Sciatic nerve (tissue), 2 donors: ENCODE results near the gene SERPINB7. TPM values are rescaled to one million over a fixed set of nuclear protein-coding genes. Genes with fewer than 3 reads are reported as not detected.
"Not testable (repeated sequence)": the region's sequence is repeated elsewhere in the genome, so short reads cannot be mapped to it uniquely, and the experiment has no call there.

Experiments
- ATAC-seq: fragments of 200-7000 bp; cut with Tn5 transposase; one replicate; pipeline ENCODE4 v1.9.1; 2020; ENCODE audit warnings: mild to moderate bottlenecking, moderate library complexity
- DNase-seq: peaks from one replicate; pipeline ENCODE4 v3.0.0-alpha.2; 2020; ENCODE audit warnings: low spot score
- intact Hi-C: fragments of 100-400 bp; cut with DNase I; formaldehyde crosslinking; loops from one replicate; pipeline ENCODE4 v1.14.2; 2022
- total RNA-seq: library from RNA; stranded (reverse); fragmentation: NEBNext Ultra II Directional; extraction: Animal tissue kit (Norgen Biotek cat#: 25700); gene quantifications from one replicate; pipeline ENCODE4 v1.2.1, GENCODE V29; 2021
- donor health status: DM: no; HTN: no; CAD: no.
- donor health status: DM: no; HTN: no; CAD: no.

The SERPINB7 gene, protein sequence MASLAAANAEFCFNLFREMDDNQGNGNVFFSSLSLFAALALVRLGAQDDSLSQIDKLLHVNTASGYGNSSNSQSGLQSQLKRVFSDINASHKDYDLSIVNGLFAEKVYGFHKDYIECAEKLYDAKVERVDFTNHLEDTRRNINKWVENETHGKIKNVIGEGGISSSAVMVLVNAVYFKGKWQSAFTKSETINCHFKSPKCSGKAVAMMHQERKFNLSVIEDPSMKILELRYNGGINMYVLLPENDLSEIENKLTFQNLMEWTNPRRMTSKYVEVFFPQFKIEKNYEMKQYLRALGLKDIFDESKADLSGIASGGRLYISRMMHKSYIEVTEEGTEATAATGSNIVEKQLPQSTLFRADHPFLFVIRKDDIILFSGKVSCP
- 0.53 TPM for total RNA-seq

DNA sequence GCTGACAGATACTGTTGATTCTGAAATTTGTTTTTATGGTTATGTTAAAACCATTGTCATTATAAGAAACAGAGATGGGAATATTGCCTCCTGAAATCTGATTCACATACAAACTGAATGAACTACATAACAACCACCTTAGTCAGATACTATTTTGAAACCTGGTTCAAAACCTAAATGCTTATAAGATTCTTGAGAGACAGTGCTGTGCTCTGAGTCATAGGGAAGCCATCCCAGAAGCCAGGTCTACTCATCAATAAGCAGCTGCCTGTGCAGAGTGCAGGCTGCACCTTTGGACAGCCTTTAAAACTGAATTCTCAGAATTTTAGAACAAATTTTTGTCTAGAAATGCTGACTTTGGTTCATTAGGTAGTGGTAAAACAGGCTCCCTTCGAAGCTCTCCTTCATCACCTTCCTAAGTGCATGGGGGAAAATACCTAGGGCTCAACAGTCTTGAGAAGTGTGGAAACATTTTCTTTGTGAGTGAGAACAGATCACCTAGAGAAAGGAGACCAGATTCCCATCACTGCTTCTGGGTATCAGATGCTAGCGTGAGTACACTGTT, at the start of gene SERPINB7:
SERPINB7 (plus strand) TSS at position 253 of the 565 bp plus-strand sequence. CDS start 6,955 bp downstream, outside the sequence.
- intact Hi-C loops: no loop called here
- no peak for ATAC-seq
- no peak for DNase-seq

DNA sequence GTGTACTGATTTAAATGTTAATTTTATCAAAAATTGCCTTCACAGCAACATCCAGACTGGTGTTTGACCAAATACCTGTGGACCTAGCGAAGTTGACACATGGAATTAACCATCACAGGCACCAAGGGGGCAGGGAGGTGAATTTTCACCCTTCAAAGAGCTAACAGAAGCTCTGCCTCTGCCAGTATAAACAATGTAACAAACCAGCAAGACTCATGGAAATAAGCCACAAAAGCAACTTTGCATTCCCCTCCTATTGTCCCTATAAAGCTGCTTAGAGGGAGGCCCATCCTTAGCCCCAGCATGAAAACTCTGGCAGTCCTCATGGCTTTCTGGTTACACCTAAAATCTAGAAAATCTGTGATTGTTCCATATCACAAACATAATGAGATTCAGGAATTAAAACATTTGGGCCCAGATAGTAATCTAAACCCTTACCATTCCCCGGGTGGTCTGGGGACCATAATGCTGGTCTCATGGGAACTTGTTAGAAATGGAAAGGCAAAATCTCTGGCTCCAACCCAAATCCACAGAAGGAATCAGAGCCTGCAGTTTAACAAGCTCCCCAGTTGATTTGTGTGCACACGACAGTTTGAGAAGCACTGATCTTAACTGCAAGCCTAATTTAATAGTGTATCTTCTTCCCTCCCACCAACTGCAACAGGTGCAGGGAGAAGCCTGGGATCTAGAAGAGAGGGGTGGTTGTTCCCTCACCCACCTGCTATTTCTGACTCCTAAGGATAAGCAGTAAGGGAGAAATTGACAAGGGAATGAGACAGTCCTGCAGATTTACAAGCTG, 49.3 kb upstream of the SERPINB7 start:
- intact Hi-C loops: no loop called here
- ATAC-seq (no peak), DNase-seq (no peak)

DNA sequence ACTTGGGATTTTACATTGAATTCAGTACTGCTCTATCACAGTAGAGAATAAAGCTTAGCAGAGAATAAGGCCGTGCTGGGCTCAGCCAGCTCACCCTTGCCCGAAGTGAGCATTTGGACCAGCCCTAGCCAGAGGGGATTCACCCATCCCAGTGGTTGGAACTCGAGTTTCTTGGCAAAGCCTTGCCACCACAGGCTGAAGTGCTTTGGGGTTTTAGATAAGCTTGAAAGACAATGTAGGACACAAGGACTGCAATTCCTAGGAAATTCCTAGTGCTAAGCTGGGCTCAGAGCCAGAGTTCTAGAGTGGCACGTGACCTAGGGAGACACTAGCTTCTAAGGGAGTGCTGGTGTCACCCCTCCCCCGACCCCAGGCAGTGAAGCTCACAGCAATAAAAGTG, 44.4 kb upstream of the SERPINB7 start:
- no peak for ATAC-seq
- no peak for DNase-seq
- intact Hi-C loops: no loop called here

DNA sequence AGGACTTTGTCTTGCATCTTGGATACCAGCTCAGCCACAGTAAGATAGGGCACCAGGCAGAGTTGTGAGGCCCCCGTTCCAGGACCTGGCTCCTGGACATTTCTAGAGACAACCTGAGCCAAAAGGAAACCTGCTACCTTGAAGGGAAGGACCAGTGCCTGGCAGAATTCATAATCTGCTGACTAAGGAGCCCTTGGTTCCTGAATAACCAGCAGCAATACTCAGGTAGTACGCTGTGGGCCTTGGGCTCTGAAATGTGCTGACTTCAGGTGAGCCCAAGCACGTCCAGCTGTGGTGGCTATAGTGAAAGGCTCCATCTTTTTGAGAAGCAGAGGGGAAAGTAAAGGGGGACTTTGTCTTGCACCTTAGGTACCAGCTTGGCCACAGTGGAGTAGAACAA, 44.0 kb upstream of the SERPINB7 start:
- intact Hi-C loops: no loop called here
- ATAC-seq: no peak

DNA sequence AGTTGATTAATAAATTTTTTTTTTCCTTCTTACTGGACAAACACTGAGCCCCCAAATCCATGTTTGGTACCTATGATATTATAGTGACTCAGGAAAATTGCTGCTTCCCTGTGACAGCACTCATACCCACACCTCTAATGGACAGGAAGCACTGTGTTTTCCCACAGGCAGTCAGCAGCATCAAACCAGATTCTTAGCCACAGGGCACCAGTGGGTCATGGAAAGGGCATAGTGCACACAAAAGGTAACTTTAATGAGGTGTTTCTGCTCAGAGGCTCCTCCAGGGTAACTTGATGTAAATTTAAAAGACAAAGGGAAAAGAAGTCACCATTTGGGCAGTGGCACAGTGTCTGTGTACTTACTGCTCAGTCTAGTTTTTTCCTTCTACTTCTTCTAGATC, 38.3 kb upstream of the SERPINB7 start:
- no peak for ATAC-seq
- intact Hi-C loops: no loop called here

More for the DNA sequence above, 44.0 kb upstream of the SERPINB7 start:
- no peak for DNase-seq

DNA sequence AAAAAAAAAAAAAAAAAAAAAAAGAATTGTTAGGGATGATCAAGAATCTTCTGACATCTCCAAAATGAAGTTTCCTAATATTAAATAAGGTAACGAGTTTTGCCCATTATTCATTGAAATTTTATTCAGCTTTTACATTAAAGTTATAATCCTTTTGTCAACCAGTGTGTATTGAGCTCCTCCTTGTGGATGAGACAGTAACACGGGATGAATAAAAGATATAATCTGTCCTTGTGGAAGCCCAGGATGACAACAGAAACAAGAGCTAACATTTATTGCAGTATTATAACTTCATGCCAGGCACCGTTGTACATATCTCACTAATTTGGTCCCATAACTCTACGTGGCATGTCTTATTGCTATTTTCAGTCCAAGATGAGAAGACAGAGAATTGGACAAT, 33.4 kb upstream of the SERPINB7 start:
- intact Hi-C loops: no loop called here
- ATAC-seq (no peak), DNase-seq (no peak)

More for the DNA sequence above, 38.3 kb upstream of the SERPINB7 start:
- DNase-seq: no peak

DNA sequence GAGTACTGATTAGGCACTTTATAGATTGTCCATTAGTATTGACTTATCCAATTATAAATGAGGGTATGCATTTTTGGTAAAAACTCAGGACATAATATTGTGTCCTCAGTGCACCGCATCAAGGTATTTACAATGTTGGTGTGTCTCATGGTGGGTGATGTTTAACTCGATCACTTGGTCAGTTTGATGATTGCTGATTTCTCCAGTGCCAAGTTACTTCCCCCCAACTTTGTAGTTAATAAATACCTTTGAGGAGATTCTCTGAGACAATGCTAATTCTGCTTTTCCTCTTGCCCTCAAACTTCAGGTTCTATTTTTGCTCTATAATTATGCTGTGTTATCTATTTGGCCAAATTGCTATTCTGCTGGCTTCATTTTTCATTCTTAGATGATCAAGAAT, 28.2 kb upstream of the SERPINB7 start:
- intact Hi-C loops: no loop called here
- DNase-seq: no peak
- ATAC-seq: no peak

DNA sequence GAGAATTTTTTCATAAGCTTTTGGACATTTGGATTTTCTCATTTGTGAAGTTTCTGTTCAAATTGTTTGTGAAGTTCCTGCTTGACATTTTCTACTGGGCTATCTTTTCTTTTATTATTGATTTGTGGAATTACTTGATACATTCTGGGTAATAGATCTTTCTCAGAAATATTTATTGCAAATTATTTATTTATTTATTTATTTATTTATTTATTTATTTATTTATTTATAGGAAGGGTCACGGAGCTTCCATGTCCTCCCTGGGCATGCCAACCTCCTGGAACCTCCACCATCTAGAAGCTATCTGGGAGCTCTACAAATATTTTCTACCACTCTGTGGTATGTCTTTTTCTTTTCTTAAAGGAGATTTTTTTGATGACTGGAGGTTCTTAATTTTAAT, 25.7 kb upstream of the SERPINB7 start:
- ATAC-seq (no peak), DNase-seq (no peak)
- intact Hi-C loops: no loop called here

DNA sequence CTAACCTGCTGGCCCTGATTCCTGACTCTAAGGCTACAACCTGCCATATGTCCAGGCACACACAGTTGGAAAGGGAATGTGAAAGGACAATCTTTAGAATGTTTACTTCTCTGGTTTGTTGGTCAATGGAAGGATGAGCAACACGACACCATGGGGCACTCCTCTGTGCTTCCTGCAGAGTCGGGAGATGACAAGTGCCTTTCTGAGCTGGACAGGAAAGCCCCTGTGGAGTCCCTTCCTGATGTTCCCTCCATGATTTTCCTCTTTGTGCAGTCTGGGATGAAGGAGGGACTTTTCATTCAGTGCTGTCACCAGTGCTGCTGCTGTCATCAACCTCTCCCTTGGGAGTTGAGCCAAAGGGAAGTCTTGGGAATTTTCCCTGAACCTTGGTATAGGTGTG, 22.6 kb upstream of the SERPINB7 start:
- intact Hi-C loops: no loop called here
- no peak for ATAC-seq
- DNase-seq: no peak

DNA sequence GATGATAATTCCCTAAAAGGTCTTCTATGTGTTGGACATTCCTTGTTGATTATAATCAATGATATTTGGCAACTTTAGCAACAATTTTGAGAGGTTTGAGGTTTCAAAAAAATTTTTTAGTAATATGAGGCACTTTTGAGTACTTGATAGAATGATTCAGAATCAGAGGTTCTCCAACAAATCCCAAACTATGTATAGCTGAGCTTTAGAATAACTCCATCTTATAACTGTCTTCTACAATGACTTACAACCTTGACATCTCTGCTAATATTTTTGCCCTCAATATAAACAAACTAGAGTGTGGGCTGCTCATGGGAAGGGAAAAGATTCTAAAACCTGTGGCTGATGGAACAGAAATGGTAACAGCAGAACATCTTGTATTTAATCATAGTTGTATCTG, 21.5 kb upstream of the SERPINB7 start:
- intact Hi-C loops: no loop called here
- no peak for DNase-seq
- ATAC-seq: no peak

DNA sequence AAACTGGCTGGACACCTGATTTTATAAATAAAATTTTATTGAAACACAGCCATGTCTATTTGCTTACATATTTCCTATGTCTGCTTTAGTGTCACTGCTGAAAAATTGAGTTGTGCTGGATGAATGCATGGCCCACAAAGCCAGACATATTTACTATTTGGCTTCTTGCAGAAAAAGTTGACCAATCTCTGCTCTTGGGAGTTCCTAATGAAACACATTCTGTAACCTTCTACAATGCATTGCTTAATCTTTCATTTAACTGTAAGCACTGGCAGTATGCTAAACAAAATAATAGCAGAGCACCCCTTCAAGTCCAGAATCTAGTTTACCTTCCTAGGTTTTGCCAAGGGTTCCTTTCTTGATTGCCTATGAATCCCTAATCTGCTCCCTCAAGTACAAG, 17.7 kb upstream of the SERPINB7 start:
- DNase-seq (no peak), ATAC-seq (peak; percentile 52)
- intact Hi-C loops: no loop called here

DNA sequence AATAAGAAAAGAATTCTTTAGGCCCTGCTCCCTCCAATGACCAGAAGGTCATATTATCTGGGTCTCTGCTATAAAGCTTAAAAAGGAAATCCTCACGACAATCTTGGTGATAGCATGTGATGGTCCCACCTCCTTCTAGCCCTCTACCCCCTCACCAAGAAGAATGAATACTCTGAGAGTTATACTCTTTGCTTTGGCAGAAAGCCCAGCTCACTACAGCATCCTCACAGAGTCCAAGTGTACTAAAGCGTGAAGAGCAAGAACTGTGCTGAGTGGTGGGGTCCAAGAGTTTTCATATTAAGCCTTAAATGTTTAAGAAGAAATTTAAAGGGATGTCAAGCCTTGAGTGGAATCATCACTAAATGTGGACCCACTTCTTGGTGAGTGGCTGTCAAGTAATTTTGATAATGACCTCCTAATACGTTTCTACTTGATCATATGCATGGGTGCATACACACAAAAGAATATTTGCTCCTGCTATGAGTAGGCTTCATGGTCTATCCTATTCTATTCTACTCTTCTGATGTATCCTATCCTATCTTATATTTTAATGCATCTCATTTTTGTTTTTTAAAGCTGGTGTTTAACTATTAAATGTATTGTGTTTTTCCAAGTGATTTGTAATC, 16.5 kb upstream of the SERPINB7 start:
- no peak for ATAC-seq
- intact Hi-C loops: no loop called here
- no peak for DNase-seq

DNA sequence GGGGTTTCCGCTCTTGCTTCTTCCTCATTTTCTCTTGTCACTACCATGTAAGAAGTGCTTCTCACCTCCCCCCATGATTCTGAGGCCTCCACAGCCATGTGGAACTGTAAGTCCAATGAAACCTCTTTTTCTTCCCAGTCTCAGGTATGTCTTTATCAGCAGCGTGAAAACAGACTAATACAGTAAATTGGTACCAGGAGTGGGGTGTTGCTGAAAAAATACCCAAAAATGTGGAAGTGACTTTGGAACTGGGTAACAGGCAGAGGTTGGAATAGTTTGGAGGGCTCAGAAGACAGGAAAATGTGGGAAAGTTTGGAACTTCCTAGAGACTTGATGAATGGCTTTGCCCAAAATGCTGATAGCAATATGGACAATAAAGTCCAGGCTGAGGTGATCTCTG, 15.4 kb upstream of the SERPINB7 start:
- ATAC-seq, intact Hi-C loops, DNase-seq: not testable (repeated sequence)

DNA sequence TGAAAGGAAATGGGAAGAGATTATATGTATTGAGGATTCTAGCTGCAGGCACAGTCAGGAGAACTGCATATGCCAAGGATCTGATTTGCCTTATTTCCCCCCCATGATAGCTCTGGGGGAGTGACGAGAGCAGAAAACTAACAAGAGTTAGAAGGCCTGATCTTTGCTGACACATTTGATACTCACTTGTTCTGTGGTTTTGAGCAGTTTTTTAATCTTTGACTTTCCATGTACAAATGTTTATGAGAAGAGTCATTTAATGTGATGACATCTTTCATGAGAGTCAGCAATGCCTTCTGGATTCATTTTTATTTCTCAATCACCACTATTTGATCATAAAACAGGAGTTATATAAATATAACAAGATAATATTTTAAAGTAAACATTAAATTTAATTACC, 12.7 kb upstream of the SERPINB7 start:
- intact Hi-C loops: no loop called here
- no peak for ATAC-seq
- DNase-seq: no peak

DNA sequence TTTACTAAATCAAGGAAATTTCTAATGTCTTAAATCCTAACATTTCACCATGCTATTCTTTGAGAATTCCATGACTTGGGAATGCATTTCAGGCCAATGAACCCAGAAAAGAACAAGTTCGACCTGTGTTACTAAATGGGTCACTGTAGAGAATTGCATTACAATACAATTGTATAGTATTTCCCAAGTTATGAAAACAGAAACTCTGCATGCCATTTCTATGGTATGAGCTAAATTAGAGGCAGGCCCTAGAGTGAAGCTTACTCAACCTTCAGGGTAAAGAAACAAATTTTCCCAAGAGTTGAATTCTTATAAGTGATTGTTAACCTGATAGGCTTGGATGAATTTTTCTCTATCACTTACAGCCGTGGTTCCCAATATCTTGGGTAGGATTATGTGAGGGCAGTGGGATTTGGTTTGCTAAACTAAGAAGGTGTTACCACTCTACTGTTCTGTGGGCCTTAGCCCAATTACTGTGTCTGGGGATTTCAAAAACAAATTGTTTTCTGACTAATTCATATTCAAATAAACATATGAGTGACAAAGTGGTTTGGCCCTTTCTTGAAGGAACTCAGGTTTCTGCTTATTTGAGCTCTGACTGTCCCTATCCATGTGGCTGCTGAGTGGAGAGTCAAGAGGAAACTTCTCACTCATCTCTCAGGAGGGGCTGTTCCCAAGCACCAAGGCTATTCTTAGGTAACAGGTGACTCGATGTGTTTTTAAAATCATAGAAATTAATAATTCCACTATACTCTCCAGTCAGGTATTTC, 11.2 kb upstream of the SERPINB7 start:
- intact Hi-C loops: no loop called here
- DNase-seq (no peak), ATAC-seq (no peak)

DNA sequence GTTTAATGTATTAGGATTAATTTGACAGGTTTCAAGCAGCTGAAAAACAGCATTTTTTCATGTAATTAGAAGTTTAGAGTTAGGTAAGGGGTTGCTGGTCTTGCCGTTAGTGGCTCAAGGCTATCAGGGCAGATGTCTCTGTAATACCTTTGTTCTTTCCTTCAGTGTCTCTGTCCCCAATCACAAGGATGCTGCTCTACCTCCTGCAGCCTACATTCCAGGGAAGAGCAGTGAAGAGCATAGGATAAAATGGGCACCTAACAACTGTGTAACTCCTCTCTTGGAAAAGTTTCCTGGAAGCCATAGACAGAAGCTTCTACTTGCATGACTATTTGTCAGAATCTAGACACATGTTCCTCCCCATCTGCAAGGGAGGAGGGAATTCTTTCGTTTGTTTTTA, 9.4 kb upstream of the SERPINB7 start:
- no peak for DNase-seq
- ATAC-seq: no peak
- intact Hi-C loops: no loop called here

DNA sequence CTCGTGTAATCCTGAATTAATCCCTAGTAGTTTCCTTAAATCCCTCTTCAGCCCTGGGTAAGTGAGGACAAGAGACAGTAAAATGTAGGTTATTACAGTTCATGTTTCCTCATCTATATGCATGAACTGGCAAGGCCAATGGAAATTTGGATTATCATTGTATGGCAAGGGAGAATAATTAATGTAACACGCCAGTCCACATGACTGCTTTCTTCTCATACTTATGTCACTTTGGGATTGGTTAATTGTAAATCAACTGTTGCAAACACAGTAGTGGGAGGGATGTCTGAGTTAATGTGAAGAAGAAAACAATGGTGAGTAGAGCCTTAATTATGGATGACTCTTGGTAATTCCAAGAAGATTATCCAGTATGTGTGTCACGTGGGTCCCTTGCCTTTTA, 1.7 kb upstream of the SERPINB7 start:
- intact Hi-C loops: no loop called here
- ATAC-seq (no peak), DNase-seq (no peak)

DNA sequence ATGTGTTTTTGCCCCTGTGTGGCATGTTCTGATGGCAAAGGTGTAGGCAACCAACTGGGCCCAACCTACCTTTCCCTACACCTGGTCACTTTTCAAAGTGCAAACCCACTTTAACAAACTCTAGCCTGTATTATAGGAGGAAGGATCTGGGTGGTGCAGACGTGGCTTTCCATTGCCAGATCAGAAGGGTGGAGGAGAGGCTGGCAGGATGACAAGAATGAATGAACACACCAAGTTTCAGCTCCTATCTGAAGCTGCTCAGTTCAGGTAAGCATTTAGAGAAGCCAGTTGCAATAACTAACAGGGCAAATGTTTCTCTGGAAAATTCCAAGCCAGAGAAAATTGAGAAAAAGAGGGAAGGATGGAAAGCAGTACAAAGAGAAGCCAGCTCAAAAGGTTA, 707 bp upstream of the SERPINB7 start:
- no peak for DNase-seq
- intact Hi-C loops: no loop called here
- ATAC-seq: no peak

DNA sequence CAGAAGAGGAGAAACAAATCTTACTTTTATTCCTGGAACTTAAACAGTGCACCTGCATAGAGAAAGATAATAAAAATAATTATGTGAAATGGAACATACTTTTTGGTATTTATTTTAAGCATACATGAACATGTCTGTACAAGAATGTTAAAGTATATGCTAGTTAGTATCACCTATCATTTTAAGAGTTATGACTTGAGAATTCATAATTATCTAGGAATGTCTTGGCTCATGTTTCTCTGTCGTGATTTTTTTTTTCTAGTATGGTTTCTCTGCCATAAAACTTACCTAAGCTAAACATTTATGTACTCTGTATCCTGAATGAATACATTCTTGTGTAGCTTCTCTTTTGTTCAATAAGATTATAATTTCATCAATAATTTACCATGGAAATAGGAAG, 4.2 kb downstream of the SERPINB7 start:
- ATAC-seq (no peak), DNase-seq (no peak)
- intact Hi-C loops: no loop called here
